CD4-positive, alpha-beta memory T cell (primary cell): ENCODE measurements around the gene GRIPAP1. TPM values are rescaled to one million over a fixed set of nuclear protein-coding genes. Genes with fewer than 3 reads are reported as not detected.

Experiments
- CTCF ChIA-PET: fragments of 350-600 bp; sonication (Branson Sonifier 250); formaldehyde crosslinking; loops from one replicate; lab custom pipeline; 2021; ENCODE audit warnings: inconsistent platforms; ENCODE audit not compliant: partially characterized antibody; lab: Charles Lee
- POLR2A ChIA-PET: fragments of 350-600 bp; sonication (Branson Sonifier 250); formaldehyde crosslinking; loops from one replicate; lab custom pipeline; 2021; ENCODE audit not compliant: partially characterized antibody; lab: Charles Lee
- DNase-seq, 5 donors: peaks; one replicate each; pipeline versions ENCODE4 v3.0.0 to v3.0.0-alpha.2; 2020 to 2022; ENCODE audit warnings: mixed read lengths in 1 of 5
- H3K27ac ChIP-seq: one replicate; pipeline ENCODE4 v1.7.0; 2013; ENCODE audit warnings: low read depth, low read length
- H3K27me3 ChIP-seq: 2 replicates; pipeline ENCODE4 v1.7.0; 2013; ENCODE audit warnings: mild to moderate bottlenecking, low read length, moderate library complexity; ENCODE audit not compliant: insufficient read depth
- H3K36me3 ChIP-seq: 2 replicates; pipeline ENCODE4 v1.7.0; 2013; ENCODE audit warnings: mild to moderate bottlenecking, low read length, moderate library complexity; ENCODE audit not compliant: insufficient read depth
- H3K4me1 ChIP-seq: 2 replicates; pipeline ENCODE4 v1.7.0; 2013; ENCODE audit warnings: mild to moderate bottlenecking, low read length, moderate library complexity; ENCODE audit not compliant: insufficient read depth
- H3K4me3 ChIP-seq, 2 donors: one replicate each; pipeline ENCODE4 v1.7.0; 2013; ENCODE audit warnings: low read length in 2 of 2, mild to moderate bottlenecking in 1 of 2
- H3K9me3 ChIP-seq, 2 donors: one replicate each; pipeline ENCODE4 v1.7.0; 2013; ENCODE audit warnings: low read length in 2 of 2, control low read depth in 1 of 2; ENCODE audit not compliant: control insufficient read depth in 1 of 2
- H3K27ac Mint-ChIP-seq, 7 donors: one replicate each; pipeline ENCODE4 v1.8.0; 2020 to 2021; ENCODE audit warnings: mixed read lengths in 7 of 7, mild to moderate bottlenecking in 6 of 7, inconsistent platforms in 3 of 7, moderate library complexity in 3 of 7
- H3K27me3 Mint-ChIP-seq, 2 donors: one replicate each; pipeline ENCODE4 v1.8.0; 2020 to 2021; ENCODE audit warnings: mixed read lengths in 2 of 2
- H3K36me3 Mint-ChIP-seq, 2 donors: one replicate each; pipeline ENCODE4 v1.8.0; 2020 to 2021; ENCODE audit warnings: mixed read lengths in 2 of 2, inconsistent platforms in 1 of 2, mild to moderate bottlenecking in 1 of 2
- H3K4me1 Mint-ChIP-seq, 4 donors: one replicate each; pipeline ENCODE4 v1.8.0; 2020 to 2021; ENCODE audit warnings: mixed read lengths in 4 of 4, mild to moderate bottlenecking in 1 of 4
- H3K4me3 Mint-ChIP-seq, 8 donors: one replicate each; pipeline ENCODE4 v1.8.0; 2020 to 2021; ENCODE audit warnings: mixed read lengths in 8 of 8, mild to moderate bottlenecking in 7 of 8, moderate library complexity in 6 of 8, inconsistent platforms in 3 of 8
- H3K9me3 Mint-ChIP-seq, 8 donors: one replicate each; pipeline ENCODE4 v1.8.0; 2020 to 2021; ENCODE audit warnings: mixed read lengths in 8 of 8, mild to moderate bottlenecking in 5 of 8, inconsistent platforms in 3 of 8, moderate library complexity in 1 of 8
- intact Hi-C: fragments of 100-400 bp; cut with micrococcal nuclease; formaldehyde crosslinking; loops from one replicate; pipeline ENCODE4 v1.15.1; 2023
- polyA plus RNA-seq, 2 donors: library from polyadenylated mRNA; unstranded; fragments of 300-500 nt; fragmentation: Illumina TruSeq; gene quantifications; one replicate each; pipeline ENCODE4 v1.2.3, GENCODE V29; 2021
- total RNA-seq, 2 experiments: library from RNA; stranded (reverse); gene quantifications; one replicate each; pipeline ENCODE4 v1.2.3, GENCODE V29; 2021

Gene GRIPAP1, protein sequence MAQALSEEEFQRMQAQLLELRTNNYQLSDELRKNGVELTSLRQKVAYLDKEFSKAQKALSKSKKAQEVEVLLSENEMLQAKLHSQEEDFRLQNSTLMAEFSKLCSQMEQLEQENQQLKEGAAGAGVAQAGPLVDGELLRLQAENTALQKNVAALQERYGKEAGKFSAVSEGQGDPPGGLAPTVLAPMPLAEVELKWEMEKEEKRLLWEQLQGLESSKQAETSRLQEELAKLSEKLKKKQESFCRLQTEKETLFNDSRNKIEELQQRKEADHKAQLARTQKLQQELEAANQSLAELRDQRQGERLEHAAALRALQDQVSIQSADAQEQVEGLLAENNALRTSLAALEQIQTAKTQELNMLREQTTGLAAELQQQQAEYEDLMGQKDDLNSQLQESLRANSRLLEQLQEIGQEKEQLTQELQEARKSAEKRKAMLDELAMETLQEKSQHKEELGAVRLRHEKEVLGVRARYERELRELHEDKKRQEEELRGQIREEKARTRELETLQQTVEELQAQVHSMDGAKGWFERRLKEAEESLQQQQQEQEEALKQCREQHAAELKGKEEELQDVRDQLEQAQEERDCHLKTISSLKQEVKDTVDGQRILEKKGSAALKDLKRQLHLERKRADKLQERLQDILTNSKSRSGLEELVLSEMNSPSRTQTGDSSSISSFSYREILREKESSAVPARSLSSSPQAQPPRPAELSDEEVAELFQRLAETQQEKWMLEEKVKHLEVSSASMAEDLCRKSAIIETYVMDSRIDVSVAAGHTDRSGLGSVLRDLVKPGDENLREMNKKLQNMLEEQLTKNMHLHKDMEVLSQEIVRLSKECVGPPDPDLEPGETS
- total RNA-seq (100 to 1,000 TPM in 1 of 2 experiments, 10 to 100 TPM in 1; 99.6 to 111 TPM), polyA plus RNA-seq (10 to 100 TPM in 1 of 2 donors, 1 to 10 TPM in 1; 4.8 to 18.7 TPM)

- POLR2A ChIA-PET = interaction anchor here (0.6 to 3.1 kb wide), 25 partner anchors 9 to 371 kb away, joined by 3 to 23 read pairs (median 4); partner anchors contain the start of genes HDAC6, KCND1, OTUD5 and TFE3
- peak within 1 kb of the TSS; percentile 79 to 86 for H3K4me3 ChIP-seq
- H3K9me3 Mint-ChIP-seq = peaks cover 0 to 2% (median 0%) of the 10 kb centered on the region in 8 donors
These were observed at the start of gene GRIPAP1 for GRCh38 chrX:49002091-49002935. Gene GRIPAP1 (minus strand): TSS chrX:49002264. CDS start chrX:49002229, 35 bp downstream.

GRCh38 chrX:49043987-49044281 lies 41.9 kb upstream of the GRIPAP1 start:
- intact Hi-C loops = loop anchor here (1.0 to 10.0 kb wide), 9 partner anchors 30 to 399 kb away; partner anchors contain the start of genes GPKOW, GRIPAP1, PIM2 and PQBP1
- H3K36me3 Mint-ChIP-seq = peaks cover 0 to 11% of the 10 kb centered on the region in 2 donors
- H3K4me3 ChIP-seq = peak overlapping the region in 1 of 2 donors; percentile 5
- ChIA-PET POLR2A (interaction anchor here (0.7 to 3.1 kb wide), 14 partner anchors 9 to 469 kb away, joined by 3 to 20 read pairs (median 6); partner anchors contain the start of genes GRIPAP1, KCND1, OTUD5 and PRAF2), CTCF (interaction anchor here (0.8 to 4.8 kb wide), 8 partner anchors 9 to 396 kb away, joined by 3 to 23 read pairs (median 4); partner anchors contain the start of gene KCND1)
- peaks cover 0 to 1% (median 0%) of the 10 kb centered on the region in 8 donors for H3K9me3 Mint-ChIP-seq
- peak overlapping the region; percentile 93 to 96 (median 95) for H3K27ac Mint-ChIP-seq
- DNase-seq = no peak
- peak overlapping the region; percentile 31 to 94 (median 87) for H3K4me3 Mint-ChIP-seq
- H3K9me3 ChIP-seq = no peaks in the 10 kb centered on the region
- H3K27me3 Mint-ChIP-seq = no peaks in the 10 kb centered on the region
- H3K4me1 Mint-ChIP-seq = peaks cover 18 to 43% (median 29%) of the 10 kb centered on the region in 4 donors
- H3K4me1 ChIP-seq = peaks cover 39% of the 10 kb centered on the region
- H3K36me3 ChIP-seq = no peaks in the 10 kb centered on the region
- no peaks in the 10 kb centered on the region for H3K27me3 ChIP-seq
- peak overlapping the region; percentile 67 for H3K27ac ChIP-seq

More at GRCh38 chrX:49002091-49002935, at the start of gene GRIPAP1:
- peak within 1 kb of the TSS; percentile 97 for H3K27ac ChIP-seq
- Mint-ChIP-seq H3K4me1 (peaks cover 17 to 36% (median 27%) of the 10 kb centered on the region in 4 donors), H3K4me3 (peak within 1 kb of the TSS; percentile 91 to 99 (median 97)), H3K36me3 (peaks cover 20 to 28% of the 10 kb centered on the region in 2 donors), H3K27me3 (no peaks in the 10 kb centered on the region), H3K27ac (peak within 1 kb of the TSS; percentile 93 to 99 (median 98))
- no peaks in the 10 kb centered on the region for H3K27me3 ChIP-seq
- DNase-seq = peak; percentile 82 to 94 (median 86)
- intact Hi-C loops = loop anchor here (1.0 to 5.0 kb wide), 6 partner anchors 41 to 201 kb away; partner anchors contain the start of genes PIM2, PRAF2 and TFE3
- CTCF ChIA-PET = interaction anchor here (0.6 to 1.8 kb wide), 7 partner anchors 10 to 354 kb away, joined by 3 to 6 read pairs (median 3); partner anchors contain the start of gene TFE3
- H3K36me3 ChIP-seq = peaks cover 13% of the 10 kb centered on the region
- no peaks in the 10 kb centered on the region for H3K9me3 ChIP-seq
- peaks cover 27% of the 10 kb centered on the region for H3K4me1 ChIP-seq

DNA sequence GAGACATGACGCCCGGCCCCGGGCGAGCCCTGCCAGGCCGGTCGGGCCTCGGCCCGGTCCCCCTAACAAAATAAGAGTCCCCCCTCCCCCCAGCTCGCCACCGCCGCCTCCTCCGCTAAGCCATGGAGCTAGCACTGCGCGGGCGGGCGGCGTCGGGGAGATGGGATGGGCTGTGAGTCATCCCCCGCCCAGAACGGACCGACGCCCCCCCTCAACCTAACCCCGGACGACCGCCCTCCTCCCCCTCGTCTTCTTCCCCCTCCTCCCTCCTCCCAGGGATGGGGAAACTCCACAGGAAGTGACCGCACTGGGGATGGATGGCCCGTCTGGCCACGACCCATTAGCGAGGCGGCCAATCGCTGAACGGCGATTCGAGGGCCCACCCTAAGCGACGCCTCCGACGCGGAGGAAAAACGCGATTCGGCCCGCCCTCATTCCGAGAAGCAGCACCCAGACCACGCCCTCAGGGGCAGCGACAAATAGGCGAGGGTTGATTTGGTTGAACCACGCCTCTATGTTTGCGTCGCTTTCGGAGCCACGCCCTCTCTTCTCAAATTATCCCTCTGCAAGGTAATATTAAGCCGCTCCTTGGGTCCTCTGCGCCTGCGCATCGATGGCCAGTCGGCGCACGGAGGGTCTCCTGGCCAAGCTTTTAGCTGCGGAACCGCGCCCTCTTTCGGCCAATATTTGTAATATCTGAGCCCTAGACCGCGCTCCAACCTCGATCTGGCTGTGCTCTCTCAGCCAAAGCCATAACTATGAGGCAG lies 41.3 kb upstream of the GRIPAP1 start, which contains the start of gene TFE3:
Gene TFE3, minus strand, starts transcription at position 138 of the 767 bp plus-strand sequence. Its CDS starts 131 bp downstream, at position 7.
- no peaks in the 10 kb centered on the region for H3K27me3 ChIP-seq
- intact Hi-C loops = loop anchor here (1.0 to 10.0 kb wide), 9 partner anchors 31 to 399 kb away; partner anchors contain the start of genes GPKOW, GRIPAP1, PIM2 and PQBP1
- peak within 1 kb of the TSS; percentile 93 for H3K27ac ChIP-seq
- Mint-ChIP-seq H3K9me3 (peaks cover 0 to 1% (median 0%) of the 10 kb centered on the region in 8 donors), H3K27ac (peak within 1 kb of the TSS; percentile 93 to 97 (median 96)), H3K4me3 (peak within 1 kb of the TSS; percentile 84 to 94 (median 89)), H3K36me3 (peaks cover 0 to 17% of the 10 kb centered on the region in 2 donors), H3K27me3 (no peaks in the 10 kb centered on the region), H3K4me1 (peaks cover 18 to 47% (median 30%) of the 10 kb centered on the region in 4 donors)
- peaks cover 39% of the 10 kb centered on the region for H3K4me1 ChIP-seq
- peaks cover 3% of the 10 kb centered on the region for H3K36me3 ChIP-seq
- peak within 1 kb of the TSS in 1 of 2 donors; percentile 63 for H3K4me3 ChIP-seq
- peak; percentile 91 to 99 (median 96) for DNase-seq
- ChIA-PET CTCF (interaction anchor here (0.8 to 4.8 kb wide), 11 partner anchors 8 to 395 kb away, joined by 3 to 23 read pairs (median 4); partner anchors contain the start of genes GRIPAP1 and KCND1), POLR2A (interaction anchor here (0.6 to 3.1 kb wide), 21 partner anchors 10 to 469 kb away, joined by 3 to 20 read pairs (median 5); partner anchors contain the start of genes GRIPAP1, KCND1, OTUD5 and PQBP1)
- H3K9me3 ChIP-seq = no peaks in the 10 kb centered on the region

DNA sequence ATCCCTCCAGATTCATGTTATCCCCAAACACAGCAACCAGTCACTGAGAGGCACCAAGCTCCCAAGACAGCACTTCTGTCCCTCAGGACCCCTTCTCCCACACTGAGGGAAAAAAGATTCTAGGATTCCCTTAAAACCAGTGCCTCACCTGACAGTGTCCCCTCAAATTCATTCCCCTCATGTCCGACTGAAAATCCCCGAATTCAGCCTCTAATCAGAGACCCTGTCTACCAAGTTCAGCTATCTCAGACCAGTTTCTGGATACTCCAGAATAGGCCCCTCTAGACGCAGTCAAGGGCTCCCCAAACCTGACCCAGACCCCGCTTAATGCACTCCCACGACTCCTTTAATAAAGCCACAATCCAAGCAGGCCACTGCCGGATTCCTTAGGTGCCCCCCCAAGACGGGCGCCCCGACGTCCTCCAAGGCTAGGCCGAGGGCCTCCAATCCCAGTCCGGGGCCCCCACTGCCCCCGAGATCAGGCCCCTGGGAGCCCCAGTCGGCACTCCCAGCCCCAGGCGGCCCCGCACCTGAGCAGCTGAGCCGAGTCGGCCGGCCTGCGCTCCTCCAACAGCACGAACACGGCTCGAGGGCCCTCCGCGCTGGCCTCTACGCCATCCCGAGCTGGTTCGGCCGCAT lies 40.6 kb upstream of the GRIPAP1 start:
- H3K27me3 ChIP-seq = no peaks in the 10 kb centered on the region
- peak in 1 of 5 donors; percentile 12 for DNase-seq
- peaks cover 18 to 47% (median 30%) of the 10 kb centered on the region in 4 donors for H3K4me1 Mint-ChIP-seq
- peaks cover 0 to 21% of the 10 kb centered on the region in 2 donors for H3K36me3 Mint-ChIP-seq
- peak overlapping the region; percentile 84 to 94 (median 89) for H3K4me3 Mint-ChIP-seq
- H3K36me3 ChIP-seq = peaks cover 9% of the 10 kb centered on the region
- H3K9me3 ChIP-seq = no peaks in the 10 kb centered on the region
- no peaks in the 10 kb centered on the region for H3K27me3 Mint-ChIP-seq
- peaks cover 39% of the 10 kb centered on the region for H3K4me1 ChIP-seq
- H3K27ac Mint-ChIP-seq = peak overlapping the region; percentile 93 to 97 (median 95)
- intact Hi-C loops = loop anchor here (1.0 to 10.0 kb wide), 10 partner anchors 15 to 398 kb away; partner anchors contain the start of genes GPKOW, GRIPAP1, PIM2 and PQBP1
- H3K27ac ChIP-seq = peak overlapping the region; percentile 93
- peak overlapping the region in 1 of 2 donors; percentile 63 for H3K4me3 ChIP-seq
- POLR2A ChIA-PET = interaction anchor here (0.6 to 3.1 kb wide), 19 partner anchors 10 to 468 kb away, joined by 3 to 20 read pairs (median 5); partner anchors contain the start of genes GRIPAP1, KCND1, OTUD5 and PQBP1
- CTCF ChIA-PET = interaction anchor here (1.1 to 4.8 kb wide), 8 partner anchors 9 to 394 kb away, joined by 3 to 23 read pairs (median 5); partner anchors contain the start of genes GRIPAP1 and KCND1
- peaks cover 0 to 1% (median 0%) of the 10 kb centered on the region in 8 donors for H3K9me3 Mint-ChIP-seq
